ENCODE measurements around the gene TMEM255B.

TMEM255B gene

DNA sequence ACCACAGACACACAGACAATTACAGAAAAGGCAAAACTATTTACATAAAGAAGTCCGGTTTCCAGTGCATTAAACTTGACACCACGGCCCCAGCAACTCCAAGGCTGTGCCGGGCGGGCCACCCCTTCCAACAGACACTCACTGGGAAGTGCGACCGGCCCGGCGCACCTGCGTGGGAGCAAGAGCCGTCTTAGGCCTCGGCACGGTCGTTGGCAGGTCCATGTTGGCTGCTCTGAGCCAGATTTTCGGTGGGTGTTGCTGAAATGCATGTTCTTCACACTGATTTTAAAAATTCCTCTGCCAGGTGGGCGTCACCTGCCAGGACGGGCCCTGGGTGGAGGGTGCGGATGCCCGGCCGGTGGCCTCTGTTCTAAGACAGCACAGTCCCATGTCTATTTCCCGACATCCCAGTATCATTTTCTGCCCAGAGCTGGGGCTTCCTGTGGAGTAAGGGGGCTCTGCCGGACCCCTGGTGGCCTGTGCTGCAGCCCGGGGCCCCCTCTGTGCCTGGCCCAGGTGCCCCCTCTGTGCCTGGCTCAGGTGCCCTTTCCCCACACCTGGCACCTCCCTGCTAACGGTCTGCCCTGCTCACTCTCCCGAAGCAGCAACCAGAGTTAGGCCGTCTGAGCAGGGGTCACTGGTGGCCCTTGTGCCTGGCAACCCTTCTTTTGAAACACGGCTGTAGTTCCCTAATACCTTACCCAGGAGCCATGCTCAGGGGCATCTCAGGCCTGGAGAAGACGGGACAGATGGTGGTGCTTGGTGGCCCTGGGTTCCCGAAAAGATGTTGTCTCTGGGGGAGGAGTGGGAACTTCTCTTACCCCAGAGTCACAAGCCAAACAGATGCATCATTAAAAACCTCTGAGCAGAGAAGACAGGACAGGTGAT, 9.2 kb downstream of the TMEM255B start:
- no peak for DNase-seq (ENCODE audit: low read depth in 2 of 2)

DNA sequence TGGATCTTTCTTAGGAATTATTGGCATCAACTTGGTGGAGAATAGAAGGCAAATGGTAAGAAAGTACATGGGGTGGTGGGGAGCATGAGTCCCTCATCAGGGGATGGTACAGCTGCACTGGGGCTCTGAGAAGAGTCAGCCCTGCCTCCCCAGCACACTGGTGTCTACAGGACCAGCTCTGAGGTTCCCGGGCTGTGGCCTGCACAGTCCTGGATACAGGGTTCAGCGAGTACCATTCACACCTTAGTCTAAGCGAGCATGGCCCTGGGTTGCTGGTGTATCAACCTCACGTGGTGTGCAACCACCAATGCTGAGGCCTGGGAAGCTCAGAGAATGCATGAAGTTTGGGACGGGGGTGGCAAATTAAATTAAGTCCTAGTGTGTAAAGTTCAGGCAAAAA, 10.1 kb downstream of the TMEM255B start:
- DNase-seq (ENCODE audit: low read depth in 2 of 2) = no peak

DNA sequence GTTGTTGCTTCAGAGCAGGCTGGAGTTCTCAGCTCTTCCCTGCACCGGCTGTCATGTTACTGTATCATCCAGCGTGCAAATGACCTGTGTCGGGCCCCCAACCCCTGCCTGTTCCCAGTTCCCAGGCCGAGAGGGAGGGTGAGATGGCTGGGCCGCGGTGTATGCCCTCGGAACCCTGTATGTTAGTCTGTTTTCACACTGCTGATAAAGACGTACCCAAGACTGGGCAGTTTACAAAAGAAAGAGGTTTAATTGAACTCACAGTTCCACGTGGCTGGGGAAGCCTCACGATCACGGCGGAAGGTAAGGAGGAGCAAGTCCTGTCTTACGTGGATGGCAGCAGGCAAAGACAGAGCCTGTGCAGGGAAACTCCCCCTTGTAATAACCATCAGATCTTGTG, 10.9 kb downstream of the TMEM255B start:
- DNase-seq (ENCODE audit: low read depth in 2 of 2) = no peak

DNA sequence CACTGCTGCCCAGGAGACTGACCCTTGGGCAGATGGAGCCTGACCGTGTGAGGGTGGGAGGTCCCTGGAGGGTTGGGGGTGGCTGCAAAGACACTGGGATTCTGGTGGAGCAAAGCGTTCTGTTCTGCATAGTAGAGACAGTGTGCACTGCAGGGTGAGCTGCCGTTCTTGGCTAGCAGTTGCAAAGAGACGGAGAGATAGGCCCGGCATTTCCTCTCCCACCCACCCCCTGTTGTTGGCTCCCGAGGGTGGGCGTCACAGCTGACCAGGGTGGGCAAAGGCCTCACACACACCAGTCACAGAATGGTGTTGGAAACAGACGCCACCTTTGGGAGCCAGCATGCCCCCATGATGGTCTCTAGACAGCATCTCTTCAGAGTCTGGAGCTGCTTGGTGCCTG, 11.4 kb downstream of the TMEM255B start:
- DNase-seq (ENCODE audit: low read depth in 2 of 2) = no peak

DNA sequence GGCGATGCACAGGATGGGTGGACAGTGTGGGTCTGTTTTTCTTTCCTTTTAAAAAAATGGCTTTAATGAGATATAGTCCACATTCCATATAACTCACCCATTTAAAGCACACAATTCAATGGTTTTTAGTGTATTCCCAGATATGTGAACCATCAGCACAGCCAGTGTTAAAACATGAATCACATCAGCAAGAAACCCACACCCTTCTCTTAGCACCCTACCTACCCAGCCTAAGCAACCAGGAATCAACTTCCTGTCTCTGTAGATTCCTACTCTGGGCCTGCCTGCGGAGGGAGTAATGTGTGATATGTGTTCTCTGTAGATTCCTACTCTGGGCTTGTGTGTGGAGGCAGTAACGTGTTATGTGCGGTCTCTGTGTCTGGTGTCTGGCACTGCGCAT, 11.9 kb downstream of the TMEM255B start:
- DNase-seq (ENCODE audit: low read depth in 2 of 2) = no peak

DNA sequence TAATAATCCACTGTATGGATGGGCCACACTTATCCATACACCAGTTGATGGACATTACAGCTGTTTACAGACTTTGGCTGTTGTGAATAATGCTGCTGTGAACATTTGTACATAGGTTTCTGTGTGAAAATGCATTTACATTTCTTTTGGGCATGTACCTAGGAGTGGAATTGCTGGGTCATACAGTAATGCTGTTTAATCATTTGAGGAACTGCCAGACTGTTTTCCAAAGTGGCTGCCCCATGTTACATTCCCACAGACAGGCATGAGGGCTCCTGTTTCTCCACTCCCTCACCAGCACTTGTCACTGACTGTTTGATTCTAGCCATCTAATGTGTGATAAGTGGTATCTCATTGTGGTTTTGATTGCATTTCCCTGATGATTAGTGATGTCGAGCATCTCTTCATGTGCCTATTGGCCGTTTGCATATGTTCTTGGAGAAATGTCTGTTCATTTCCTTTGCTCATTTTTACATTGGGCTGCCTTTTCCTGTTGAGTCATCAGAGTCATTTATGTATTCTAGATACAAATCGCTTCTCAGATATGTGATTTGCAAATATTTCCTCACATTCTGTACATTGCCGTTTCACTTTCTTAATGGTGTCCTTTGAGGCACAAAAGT, 12.8 kb downstream of the TMEM255B start:
- no peak for DNase-seq (ENCODE audit: low read depth in 2 of 2)

DNA sequence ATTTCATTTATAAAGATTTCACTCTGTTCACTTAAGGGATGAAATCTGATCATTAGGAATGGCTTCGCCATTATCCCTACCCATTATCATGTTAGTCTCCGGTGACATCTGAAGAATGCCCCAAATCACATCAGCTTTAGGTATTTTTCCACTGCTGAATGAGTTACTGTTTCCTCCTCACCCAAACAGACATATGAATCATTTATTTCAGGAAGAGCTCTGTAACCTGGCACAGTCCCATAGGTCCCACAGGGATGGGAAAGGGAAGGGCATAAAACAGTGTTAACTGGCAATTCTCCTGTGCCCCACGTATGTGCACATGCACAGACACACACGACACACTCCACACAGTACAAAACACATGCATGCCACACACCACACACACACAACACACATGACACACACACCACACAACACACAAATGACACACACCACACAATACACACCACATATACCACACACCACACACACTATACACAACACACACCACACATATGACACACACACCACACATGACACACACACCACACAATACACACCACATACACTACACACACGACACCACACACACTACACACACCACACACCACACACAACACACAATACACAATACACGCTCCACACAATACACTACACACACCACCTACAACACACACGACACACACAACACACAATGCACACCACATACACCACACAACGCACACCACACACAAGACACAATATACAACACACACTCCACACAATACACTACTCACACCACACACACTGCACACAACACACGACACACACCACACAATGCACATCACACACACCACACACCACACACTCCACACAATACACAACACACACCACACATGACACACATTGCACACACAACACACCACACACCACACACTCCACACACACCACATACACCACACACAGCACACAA, 15.4 kb downstream of the TMEM255B start:
- DNase-seq (ENCODE audit: low read depth in 2 of 2) = no peak

DNA sequence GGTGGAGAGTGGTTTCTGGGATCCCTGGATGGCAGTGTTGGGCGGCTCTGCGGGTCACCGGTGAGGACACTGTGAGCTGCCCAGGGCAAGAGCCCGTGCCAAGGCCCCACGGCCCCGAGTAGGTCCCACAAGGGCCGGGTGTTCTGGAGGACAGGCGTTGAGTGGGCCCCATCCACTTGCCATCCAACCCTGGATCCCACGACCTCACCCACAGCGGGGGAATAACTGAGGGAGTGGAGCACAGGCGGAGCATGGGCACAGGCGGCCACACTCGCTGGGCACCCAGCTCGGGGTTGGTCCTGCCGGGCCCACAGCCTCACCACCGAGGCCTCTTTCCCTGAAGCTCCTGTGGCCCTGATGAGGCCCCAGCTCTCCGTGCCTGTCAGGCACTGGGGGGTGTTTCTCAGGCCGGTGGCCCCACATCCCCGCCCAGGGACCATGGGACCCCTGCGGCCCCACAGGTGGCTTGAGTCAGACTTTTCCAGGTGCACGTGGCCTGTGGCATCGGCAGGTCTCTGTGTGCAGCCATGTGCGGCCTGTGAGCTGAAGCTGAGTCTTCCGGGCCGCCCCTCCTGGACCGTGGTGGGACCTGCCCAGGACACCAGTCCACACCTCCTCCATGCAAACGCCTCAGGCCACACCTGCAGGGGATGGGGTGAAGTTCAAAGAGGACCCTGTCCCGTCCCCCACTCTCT, 16.6 kb downstream of the TMEM255B start:
- no peak for DNase-seq (ENCODE audit: low read depth in 2 of 2)

DNA sequence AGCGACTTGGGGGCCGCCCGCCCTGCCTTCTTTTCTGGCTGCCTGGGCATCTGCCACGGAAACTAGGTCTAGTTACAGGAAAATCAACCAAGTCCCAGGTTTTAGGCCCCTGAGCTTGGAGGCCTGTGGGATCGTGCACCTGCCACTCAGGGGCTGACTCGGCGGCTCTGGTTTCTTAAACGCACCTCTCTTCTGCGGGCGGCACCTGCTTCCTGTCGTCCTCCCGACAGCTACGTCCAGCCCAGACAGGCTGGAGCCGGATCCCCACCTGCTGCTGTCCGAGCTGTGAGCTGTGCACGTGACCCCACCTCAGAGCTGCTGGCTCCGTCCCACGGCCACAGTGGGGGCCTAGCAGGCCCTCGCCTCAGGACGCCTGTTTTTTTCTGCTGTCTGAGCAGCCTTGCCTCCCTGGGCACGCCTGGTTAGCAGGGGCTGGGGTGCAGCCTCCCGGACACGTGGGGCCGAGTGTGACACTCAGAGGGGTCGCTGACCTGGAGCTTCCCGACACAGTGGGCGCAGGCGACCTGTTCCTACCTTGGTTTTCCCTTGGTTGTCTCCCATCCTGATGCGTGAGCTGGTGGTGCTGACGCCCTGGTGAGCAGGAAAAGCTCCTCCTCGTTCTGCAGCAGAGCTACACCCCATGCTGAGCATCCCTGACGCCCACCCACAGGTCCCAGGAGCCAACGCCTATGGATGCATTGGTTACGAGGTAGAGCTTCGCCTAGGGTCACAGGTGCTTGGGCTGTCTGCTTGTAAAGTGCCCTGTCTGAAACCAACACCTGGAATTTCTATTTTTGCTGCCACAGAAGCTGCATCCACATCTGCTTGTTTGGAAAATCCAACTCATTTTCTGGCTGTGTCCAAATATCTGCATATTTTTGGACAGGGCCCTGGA, 17.5 kb downstream of the TMEM255B start:
- DNase-seq (ENCODE audit: low read depth in 2 of 2) = no peak

DNA sequence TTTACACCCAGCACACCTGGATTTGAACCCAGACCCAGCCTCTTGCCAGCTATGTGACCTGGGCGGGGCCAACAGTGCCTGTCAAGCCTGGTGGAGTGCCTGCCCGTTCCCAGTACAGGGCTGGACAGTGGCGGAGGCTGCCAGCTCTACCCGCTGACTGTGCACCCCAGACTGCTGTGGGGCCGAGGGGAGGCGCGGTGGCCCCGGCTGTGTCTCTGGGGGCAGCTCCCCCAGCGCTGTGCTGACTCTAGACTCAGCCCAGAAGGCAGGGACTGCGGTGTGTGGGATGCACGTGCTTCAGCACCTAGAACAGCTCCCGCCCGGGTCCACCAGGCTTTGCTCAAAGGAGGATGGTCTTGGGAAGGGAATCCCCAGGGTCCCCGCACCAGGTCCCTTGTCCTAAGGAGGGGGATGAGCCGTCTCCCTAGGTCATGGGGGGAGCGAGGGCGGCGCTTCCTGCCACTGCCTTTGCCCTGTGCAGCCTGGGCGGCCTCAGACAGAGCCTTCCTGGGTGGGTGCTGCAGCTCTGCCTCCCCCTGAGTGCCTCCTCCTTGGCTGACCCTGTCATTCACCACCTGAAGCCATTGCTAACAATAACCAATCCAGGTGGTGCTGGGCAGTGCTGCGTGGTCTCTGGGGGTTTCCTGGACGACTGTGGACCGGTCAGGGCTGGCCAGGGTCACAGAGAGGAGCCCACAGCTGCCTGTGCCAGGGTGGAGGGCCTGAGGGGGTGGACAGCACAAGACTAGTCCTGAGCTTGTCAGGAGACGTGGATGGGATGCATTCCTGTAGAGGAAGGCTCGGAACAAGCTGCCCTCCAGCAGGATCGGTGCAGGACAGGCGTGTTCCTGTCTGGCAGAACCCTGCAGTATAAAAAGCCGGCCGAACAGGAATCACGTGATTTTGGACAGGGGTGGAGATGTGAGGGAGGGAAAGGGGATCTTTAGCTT, 18.6 kb downstream of the TMEM255B start:
- DNase-seq (ENCODE audit: low read depth in 2 of 2) = no peak

DNA sequence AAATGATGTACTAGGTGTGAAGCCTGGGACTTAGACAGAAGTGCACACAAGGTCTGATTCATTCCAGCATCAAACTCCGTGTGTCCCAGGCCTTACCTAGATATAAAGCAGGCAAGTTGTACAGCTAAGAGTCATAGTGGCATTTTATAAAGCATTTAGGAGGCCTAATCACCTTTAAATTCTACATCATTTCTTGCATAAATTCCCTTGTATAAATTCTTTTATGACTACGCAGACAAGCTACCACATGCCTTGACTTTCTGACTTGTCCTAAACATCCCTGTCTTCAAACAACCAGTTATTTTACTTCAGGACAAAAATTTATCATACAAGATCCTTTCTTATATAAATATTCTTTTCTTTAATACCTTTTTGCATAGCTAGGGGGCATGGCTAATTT, 22.5 kb downstream of the TMEM255B start:
- no peak for DNase-seq (ENCODE audit: low read depth in 2 of 2)

DNA sequence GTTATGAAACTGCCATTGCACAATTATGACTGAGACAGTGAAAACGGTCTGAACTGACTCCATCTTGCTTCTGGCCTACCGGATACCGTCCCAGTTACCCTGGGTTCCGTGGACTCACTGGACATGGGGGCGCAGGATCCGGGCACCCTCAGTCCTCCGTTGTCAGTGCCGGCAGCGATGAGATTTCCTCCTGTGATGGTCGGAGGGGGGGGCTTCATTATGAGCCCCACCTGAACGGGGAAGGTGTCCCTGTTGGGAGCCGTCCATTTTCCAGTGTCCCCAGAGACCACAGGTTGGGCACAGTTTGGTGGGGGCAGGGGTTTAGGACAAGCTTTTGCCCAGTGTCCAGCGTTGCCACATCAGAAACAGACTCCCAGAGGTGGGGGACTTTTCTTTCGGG, 23.4 kb downstream of the TMEM255B start:
- DNase-seq (ENCODE audit: low read depth in 2 of 2) = no peak

DNA sequence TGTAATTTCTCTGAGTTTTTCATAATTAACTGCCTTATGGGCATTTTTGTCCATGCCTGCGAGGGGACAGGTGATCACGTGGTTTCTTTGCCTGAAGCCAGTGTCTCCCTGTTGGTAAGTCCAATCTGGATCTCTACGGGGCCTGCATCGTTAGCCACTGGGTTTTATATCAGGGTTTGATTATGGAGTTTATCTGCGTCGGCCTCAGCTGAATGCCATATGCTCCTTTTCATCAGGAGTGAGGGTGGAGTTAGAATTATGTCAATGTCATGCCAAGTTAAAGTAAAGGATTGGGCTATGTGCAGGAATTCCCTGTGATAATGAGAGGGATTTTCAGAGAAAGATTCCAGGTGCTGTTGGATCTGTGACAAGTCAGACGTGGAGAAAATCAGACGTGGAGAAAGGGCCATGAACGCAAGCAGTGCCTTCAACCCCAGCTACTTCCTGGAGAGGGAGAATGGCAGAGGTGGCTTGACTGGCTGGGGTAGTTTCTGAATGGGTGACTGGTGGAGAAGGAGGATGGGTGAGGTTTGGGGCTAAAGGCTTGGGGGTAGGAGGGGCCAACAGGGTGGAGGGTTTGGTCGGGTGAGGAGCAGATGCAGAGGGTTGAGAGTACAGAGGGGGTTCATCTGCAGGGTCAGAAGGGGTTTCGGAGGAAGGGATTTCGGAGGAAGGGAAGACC, 24.3 kb downstream of the TMEM255B start:
- DNase-seq (ENCODE audit: low read depth in 2 of 2) = no peak

DNA sequence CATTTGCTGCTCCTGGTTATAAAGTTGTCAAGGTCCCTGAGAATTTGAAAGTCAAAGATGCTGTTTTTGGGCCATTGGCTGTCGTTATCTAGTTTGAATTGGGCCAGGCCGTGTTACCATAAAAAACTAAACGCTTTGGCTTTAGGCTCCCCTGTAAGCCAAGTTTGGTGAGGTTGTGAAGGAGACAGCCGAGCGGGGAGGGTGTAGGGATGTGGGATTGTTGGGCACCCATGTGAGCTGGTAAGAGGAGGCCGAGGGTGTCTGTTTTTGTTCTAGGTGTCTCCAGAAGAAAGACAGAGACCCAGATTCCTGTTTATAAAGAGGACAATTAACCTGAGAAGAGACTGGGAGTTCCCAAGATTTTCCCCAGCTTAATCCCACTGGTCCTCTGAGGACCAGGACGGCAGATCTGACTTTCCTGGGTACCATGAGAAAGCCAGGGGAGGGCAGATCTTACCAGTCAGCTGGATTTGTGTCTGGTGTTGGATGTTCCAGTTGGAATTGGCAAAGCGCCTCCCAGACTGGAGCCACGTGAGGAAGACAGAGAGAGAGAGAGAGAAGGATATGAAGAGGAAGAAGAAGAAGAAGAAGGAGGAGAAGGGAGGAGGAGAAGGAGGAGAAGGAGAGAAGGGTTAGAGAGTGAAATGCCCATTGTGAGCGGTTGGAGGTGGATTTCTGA, 25.1 kb downstream of the TMEM255B start:
- no peak for DNase-seq (ENCODE audit: low read depth in 2 of 2)

DNA sequence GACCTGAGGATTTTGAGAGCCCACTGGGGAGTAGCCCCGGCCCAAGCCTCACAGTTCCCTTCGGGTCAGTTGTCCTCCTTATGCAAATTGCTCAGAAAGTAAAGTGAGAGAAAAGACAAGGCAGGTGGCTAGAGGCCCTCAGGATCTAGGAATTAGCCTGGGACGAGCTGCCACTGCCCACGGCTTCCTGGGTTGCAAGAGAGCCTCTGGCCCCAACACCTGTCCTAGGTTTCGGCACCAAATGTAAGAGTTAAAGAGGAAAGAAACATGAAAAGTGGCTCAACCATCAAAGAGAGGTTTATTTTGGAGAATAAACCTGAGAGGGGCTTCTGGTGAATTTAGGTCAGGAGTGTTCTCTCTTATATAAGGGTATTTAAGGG, 25.6 kb downstream of the TMEM255B start:
- DNase-seq (ENCODE audit: low read depth in 2 of 2) = no peak

DNA sequence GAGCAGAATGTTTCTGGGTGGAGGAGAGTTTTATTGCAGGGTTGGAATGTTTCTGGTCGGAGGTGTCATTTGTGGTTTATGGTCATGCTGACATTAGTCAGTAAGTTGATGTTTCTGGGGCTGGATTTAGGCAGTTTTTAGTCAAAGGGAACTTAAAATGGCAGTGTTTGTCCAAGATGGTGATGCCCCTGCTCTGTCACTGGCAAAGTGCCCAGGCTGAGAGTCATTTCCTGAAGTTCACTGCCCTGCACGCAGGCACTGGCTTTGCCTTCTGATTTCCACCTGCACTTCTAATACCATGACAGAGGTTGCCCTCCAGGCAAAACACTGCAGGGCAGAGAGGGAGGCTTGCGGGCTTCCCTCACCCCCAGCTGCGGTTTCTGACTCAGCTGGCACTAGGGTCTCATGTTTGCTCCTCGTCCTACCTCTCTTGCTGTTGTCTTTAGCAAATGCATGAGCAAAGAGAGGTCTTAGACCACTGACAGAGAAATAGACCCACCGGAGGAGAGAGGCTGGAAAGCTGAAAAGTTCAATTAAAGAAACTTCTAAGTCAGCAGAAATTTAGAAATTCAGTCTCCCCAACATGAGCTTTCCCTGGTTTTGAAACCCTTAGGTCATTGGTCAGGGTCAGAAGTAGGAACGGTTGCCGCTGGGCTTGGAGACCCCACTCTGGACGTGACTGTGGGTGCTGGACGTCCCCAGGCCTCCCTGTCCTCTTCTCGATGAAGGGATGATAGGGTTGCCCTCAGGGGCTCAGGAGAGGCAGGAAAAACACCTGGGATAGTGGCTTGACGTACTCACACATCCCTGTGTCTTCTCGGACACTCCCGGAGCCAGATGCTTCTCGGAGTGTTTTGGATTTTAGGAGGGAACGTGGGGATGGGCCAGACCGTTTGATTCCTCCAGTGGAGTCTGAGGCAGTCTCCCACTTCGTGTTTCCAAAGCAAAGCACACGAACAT, 26.3 kb downstream of the TMEM255B start:
- no peak for DNase-seq (ENCODE audit: low read depth in 2 of 2)

DNA sequence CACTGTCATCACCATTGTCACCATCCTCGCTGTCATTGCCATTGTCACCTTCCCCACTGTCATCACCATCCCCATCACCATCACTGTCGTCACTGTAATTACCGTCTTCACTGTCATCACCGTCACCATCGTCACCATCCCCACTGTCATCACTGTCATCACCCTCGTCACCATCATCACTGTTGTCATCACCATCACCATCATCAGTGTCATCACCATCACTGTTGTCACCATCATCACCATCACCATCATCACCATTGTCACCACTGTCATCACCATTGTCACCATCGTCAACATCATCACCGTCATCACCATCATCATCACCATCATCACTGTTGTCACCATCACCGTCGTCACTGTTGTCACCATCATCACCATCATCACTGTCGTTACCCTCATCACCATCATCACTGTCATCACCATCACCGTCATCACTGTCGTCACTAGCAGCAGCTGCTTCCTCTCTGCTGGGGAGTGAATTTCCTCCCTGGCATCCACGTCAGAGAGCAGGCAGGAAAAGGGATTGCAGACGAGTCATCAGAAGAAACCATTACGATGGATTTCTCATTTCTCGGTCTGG, 27.3 kb downstream of the TMEM255B start:
- no peak for DNase-seq (ENCODE audit: low read depth in 2 of 2)

Measured in stimulated activated CD8-positive, alpha-beta memory T cell treated with anti-CD3 and anti-CD28 coated beads, Interleukin-15, amount 100 ng/mL, for 4 hours (primary cell).